SK-N-SH treated with all-trans-retinoic acid at 6 μM for 48 hours (cell line): ENCODE measurements around the gene ZBTB3.
A peak's percentile ranks its signal among the peaks of the same experiment; 100 is the strongest.

Source experiments
- ATAC-seq: fragments of 200-7000 bp; cut with Tn5 transposase; 3 replicates; pipeline ENCODE4 v1.9.1; 2020; ENCODE audit warnings: mild to moderate bottlenecking, moderate library complexity
- BACH2 ChIP-seq: fragments of 250-450 bp; sonication (Bioruptor Pico); IDR thresholded peaks from 2 replicates; pipeline ENCODE4 v1.9.0; 2021; ENCODE audit warnings: mild to moderate bottlenecking, borderline replicate concordance
- GLIS3 ChIP-seq: fragments of 250-450 bp; sonication (Bioruptor Pico); IDR thresholded peaks from 2 replicates; pipeline ENCODE4 v1.5.0; 2020; ENCODE audit warnings: mild to moderate bottlenecking, moderate library complexity
- ISL1 ChIP-seq: fragments of 250-450 bp; sonication (Bioruptor Pico); IDR thresholded peaks from 2 replicates; pipeline ENCODE4 v2.1.2; 2022; ENCODE audit warnings: mild to moderate bottlenecking, moderate library complexity
- OSR1 ChIP-seq: fragments of 250-450 bp; sonication (Bioruptor Pico); IDR thresholded peaks from 2 replicates; pipeline ENCODE4 v1.8.0; 2022; ENCODE audit warnings: moderate library complexity, mild to moderate bottlenecking, inconsistent platforms
- PPARA ChIP-seq: fragments of 250-450 bp; sonication (Bioruptor Pico); IDR thresholded peaks from 2 replicates; pipeline ENCODE4 v1.5.0; 2020; ENCODE audit warnings: mild to moderate bottlenecking, borderline replicate concordance
- RARB ChIP-seq: fragments of 250-450 bp; sonication (Bioruptor Pico); IDR thresholded peaks from 2 replicates; pipeline ENCODE4 v1.8.0; 2021; ENCODE audit warnings: mild to moderate bottlenecking, moderate library complexity
- SNAI2 ChIP-seq: fragments of 250-450 bp; sonication (Bioruptor Pico); IDR thresholded peaks from 2 replicates; pipeline ENCODE4 v1.5.0; 2020; ENCODE audit warnings: mild to moderate bottlenecking, moderate library complexity
- TCF4 ChIP-seq: fragments of 250-450 bp; sonication (Bioruptor Pico); IDR thresholded peaks from 2 replicates; pipeline ENCODE4 v1.8.0; 2021; ENCODE audit warnings: mild to moderate bottlenecking, moderate library complexity, borderline replicate concordance
- TOX ChIP-seq: fragments of 250-450 bp; sonication (Bioruptor Pico); IDR thresholded peaks from 2 replicates; pipeline ENCODE4 v1.8.0; 2021; ENCODE audit warnings: mild to moderate bottlenecking, moderate library complexity, borderline replicate concordance
- ZC3H10 ChIP-seq: fragments of 250-450 bp; sonication (Bioruptor Pico); IDR thresholded peaks from 2 replicates; pipeline ENCODE4 v1.5.1; 2021; ENCODE audit warnings: mild to moderate bottlenecking, moderate library complexity
- ZFP3 ChIP-seq: fragments of 250-450 bp; sonication (Bioruptor Pico); IDR thresholded peaks from 2 replicates; pipeline ENCODE4 v1.5.0; 2020; ENCODE audit warnings: mild to moderate bottlenecking, moderate library complexity
- ZNF565 ChIP-seq: fragments of 450-650 bp; formaldehyde crosslinking; conservative IDR thresholded peaks from 2 replicates; pipeline ENCODE4 v1.5.0; 2020; ENCODE audit warnings: low read depth, mild to moderate bottlenecking, moderate library complexity
- ZNF70 ChIP-seq: fragments of 450-650 bp; formaldehyde crosslinking; IDR thresholded peaks from 2 replicates; pipeline ENCODE4 v1.5.0; 2020; ENCODE audit warnings: mild to moderate bottlenecking, moderate library complexity
- ZNF8 ChIP-seq: fragments of 450-650 bp; formaldehyde crosslinking; IDR thresholded peaks from 2 replicates; pipeline ENCODE4 v1.5.0; 2020; ENCODE audit warnings: mild to moderate bottlenecking, moderate library complexity
- TF ChIP-seq, protein P1 (sequence below): fragments of 250-450 bp; sonication (Bioruptor Pico); IDR thresholded peaks from 2 replicates; pipeline ENCODE4 v1.8.0; 2020; ENCODE audit warnings: mild to moderate bottlenecking, moderate library complexity, borderline replicate concordance
- TF ChIP-seq, protein P2 (sequence below): fragments of 250-450 bp; sonication (Bioruptor Pico); IDR thresholded peaks from 2 replicates; pipeline ENCODE4 v1.5.0; 2020; ENCODE audit warnings: mild to moderate bottlenecking, moderate library complexity
- TF ChIP-seq, protein P3 (sequence below): fragments of 250-450 bp; sonication (Bioruptor Pico); IDR thresholded peaks from 2 replicates; pipeline ENCODE4 v1.8.0; 2021; ENCODE audit warnings: low read depth, mild to moderate bottlenecking, moderate library complexity, borderline replicate concordance
- TF ChIP-seq, protein P4 (sequence below): fragments of 250-450 bp; sonication (Bioruptor Pico); IDR thresholded peaks from 2 replicates; pipeline ENCODE4 v1.5.1; 2021; ENCODE audit warnings: mild to moderate bottlenecking, moderate library complexity

ZBTB3 gene

DNA sequence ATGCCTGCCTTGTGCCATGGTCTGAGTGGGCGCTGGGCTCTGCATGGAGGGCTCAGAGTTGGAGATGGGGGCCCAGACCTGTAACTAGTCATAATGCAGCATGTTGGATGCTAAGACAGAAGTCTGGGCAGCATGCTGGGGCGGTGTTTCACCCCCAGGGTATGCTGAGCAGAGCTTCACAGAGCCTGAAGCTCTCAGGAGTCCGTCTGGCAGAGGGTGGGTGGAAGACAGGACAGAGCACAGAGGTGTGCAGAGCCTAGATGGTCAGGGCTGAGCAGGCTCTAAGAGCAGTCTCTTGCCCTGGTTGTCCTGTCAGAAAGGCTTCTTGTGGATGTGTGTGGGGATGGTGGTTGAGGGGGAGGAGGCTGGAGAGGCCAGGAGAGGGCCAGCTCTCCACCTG lies 24.5 kb upstream of the ZBTB3 start:
- peak; percentile 20; the same call in 1 of the 3 replicates for ATAC-seq
- TF ChIP-seq, protein P1, sequence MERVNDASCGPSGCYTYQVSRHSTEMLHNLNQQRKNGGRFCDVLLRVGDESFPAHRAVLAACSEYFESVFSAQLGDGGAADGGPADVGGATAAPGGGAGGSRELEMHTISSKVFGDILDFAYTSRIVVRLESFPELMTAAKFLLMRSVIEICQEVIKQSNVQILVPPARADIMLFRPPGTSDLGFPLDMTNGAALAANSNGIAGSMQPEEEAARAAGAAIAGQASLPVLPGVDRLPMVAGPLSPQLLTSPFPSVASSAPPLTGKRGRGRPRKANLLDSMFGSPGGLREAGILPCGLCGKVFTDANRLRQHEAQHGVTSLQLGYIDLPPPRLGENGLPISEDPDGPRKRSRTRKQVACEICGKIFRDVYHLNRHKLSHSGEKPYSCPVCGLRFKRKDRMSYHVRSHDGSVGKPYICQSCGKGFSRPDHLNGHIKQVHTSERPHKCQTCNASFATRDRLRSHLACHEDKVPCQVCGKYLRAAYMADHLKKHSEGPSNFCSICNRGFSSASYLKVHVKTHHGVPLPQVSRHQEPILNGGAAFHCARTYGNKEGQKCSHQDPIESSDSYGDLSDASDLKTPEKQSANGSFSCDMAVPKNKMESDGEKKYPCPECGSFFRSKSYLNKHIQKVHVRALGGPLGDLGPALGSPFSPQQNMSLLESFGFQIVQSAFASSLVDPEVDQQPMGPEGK (CRISPR knock-in tag), result no peak
- TF ChIP-seq ZFP3 (no peak), PPARA (no peak), GLIS3 (CRISPR knock-in tag) (no peak), TOX (CRISPR knock-in tag) (no peak), ISL1 (CRISPR knock-in tag) (no peak), ZC3H10 (no peak)
- TF ChIP-seq, protein P2, sequence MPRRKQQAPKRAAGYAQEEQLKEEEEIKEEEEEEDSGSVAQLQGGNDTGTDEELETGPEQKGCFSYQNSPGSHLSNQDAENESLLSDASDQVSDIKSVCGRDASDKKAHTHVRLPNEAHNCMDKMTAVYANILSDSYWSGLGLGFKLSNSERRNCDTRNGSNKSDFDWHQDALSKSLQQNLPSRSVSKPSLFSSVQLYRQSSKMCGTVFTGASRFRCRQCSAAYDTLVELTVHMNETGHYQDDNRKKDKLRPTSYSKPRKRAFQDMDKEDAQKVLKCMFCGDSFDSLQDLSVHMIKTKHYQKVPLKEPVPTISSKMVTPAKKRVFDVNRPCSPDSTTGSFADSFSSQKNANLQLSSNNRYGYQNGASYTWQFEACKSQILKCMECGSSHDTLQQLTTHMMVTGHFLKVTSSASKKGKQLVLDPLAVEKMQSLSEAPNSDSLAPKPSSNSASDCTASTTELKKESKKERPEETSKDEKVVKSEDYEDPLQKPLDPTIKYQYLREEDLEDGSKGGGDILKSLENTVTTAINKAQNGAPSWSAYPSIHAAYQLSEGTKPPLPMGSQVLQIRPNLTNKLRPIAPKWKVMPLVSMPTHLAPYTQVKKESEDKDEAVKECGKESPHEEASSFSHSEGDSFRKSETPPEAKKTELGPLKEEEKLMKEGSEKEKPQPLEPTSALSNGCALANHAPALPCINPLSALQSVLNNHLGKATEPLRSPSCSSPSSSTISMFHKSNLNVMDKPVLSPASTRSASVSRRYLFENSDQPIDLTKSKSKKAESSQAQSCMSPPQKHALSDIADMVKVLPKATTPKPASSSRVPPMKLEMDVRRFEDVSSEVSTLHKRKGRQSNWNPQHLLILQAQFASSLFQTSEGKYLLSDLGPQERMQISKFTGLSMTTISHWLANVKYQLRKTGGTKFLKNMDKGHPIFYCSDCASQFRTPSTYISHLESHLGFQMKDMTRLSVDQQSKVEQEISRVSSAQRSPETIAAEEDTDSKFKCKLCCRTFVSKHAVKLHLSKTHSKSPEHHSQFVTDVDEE (CRISPR knock-in tag), result no peak
- TF ChIP-seq, protein P3, sequence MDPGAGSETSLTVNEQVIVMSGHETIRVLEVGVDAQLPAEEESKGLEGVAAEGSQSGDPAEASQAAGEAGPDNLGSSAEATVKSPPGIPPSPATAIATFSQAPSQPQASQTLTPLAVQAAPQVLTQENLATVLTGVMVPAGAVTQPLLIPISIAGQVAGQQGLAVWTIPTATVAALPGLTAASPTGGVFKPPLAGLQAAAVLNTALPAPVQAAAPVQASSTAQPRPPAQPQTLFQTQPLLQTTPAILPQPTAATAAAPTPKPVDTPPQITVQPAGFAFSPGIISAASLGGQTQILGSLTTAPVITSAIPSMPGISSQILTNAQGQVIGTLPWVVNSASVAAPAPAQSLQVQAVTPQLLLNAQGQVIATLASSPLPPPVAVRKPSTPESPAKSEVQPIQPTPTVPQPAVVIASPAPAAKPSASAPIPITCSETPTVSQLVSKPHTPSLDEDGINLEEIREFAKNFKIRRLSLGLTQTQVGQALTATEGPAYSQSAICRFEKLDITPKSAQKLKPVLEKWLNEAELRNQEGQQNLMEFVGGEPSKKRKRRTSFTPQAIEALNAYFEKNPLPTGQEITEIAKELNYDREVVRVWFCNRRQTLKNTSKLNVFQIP, result no peak
- TF ChIP-seq, protein P4, sequence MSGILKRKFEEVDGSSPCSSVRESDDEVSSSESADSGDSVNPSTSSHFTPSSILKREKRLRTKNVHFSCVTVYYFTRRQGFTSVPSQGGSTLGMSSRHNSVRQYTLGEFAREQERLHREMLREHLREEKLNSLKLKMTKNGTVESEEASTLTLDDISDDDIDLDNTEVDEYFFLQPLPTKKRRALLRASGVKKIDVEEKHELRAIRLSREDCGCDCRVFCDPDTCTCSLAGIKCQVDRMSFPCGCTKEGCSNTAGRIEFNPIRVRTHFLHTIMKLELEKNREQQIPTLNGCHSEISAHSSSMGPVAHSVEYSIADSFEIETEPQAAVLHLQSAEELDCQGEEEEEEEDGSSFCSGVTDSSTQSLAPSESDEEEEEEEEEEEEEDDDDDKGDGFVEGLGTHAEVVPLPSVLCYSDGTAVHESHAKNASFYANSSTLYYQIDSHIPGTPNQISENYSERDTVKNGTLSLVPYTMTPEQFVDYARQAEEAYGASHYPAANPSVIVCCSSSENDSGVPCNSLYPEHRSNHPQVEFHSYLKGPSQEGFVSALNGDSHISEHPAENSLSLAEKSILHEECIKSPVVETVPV, result no peak

DNA sequence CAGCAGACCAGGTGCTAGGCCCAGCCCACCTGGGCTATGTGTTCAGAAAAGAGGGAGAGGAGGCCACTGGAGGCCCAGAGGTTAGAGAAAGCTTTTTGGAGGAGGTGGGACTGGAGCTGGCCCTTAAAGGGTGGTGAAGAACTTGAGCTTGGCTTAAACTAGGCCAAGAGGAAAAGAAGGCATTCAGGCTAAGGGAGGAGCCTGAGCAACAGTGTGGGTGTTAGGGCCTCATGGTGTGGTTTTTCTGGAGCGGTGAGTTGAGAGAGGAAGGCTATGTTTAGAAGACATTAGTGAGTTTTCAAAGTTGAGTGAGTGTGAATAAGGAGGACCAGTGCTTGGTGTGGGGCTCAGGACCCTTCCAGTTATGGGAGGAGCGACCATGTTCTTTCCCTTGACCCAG lies 23.4 kb upstream of the ZBTB3 start:
- TF ChIP-seq ZNF70 (CRISPR knock-in tag), result no peak
- no peak for TF ChIP-seq TOX (CRISPR knock-in tag)
- TF ChIP-seq, protein P4, result no peak
- TF ChIP-seq GLIS3 (CRISPR knock-in tag), result no peak
- TF ChIP-seq PPARA, result no peak
- TF ChIP-seq TCF4 (CRISPR knock-in tag), result no peak
- TF ChIP-seq RARB (CRISPR knock-in tag), result no peak
- no peak for TF ChIP-seq SNAI2 (CRISPR knock-in tag)
- TF ChIP-seq OSR1 (CRISPR knock-in tag), result no peak
- TF ChIP-seq ZC3H10, result no peak
- TF ChIP-seq, protein P2 (CRISPR knock-in tag), result no peak

DNA sequence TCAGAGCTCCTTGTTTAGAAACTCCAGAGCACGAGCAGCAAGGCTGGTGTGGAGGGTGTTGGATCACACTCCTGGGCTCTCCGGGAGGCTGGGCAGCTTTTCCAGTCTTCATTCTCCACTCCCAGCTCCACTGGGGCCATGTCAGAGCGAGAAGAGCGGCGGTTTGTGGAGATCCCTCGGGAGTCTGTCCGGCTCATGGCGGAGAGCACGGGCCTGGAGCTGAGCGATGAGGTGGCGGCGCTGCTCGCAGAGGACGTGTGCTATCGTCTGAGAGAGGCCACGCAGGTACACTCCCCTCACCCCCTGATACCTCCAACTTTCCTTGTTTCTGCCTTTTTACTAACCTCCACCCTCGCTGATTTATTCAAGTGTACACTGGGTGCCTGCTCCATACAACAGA lies 21.7 kb upstream of the ZBTB3 start:
- no peak for ATAC-seq
- no peak for TF ChIP-seq ZC3H10
- TF ChIP-seq SNAI2 (CRISPR knock-in tag), result no peak
- TF ChIP-seq TOX (CRISPR knock-in tag), result no peak
- TF ChIP-seq, protein P1 (CRISPR knock-in tag), result no peak
- no peak for TF ChIP-seq ZNF8
- no peak for TF ChIP-seq ZFP3
- TF ChIP-seq ZNF565 (CRISPR knock-in tag), result no peak
- no peak for TF ChIP-seq BACH2 (CRISPR knock-in tag)
- no peak for TF ChIP-seq OSR1 (CRISPR knock-in tag)
- TF ChIP-seq ISL1 (CRISPR knock-in tag), result no peak
- TF ChIP-seq, protein P2 (CRISPR knock-in tag), result no peak

More for the DNA sequence above, 23.4 kb upstream of the ZBTB3 start:
- no peak for ATAC-seq
